A549 (cell line): ENCODE measurements around the gene ESAM. TPM values are rescaled to one million over a fixed set of nuclear protein-coding genes. Genes with fewer than 3 reads are reported as not detected.

Experiments used
- ATAC-seq, 2 experiments: fragments of 200-7000 bp in 1 of 2; fragments of >200 bp in 1 of 2; cut with Nextera tagmentation in 1 of 2; cut with Tn5 transposase in 1 of 2; 3 replicates each; pipeline versions ENCODE4 v1.8.0 to v1.9.1; 2018 to 2020; ENCODE audit warnings: mild to moderate bottlenecking in 1 of 2, moderate library complexity in 1 of 2
- CTCF ChIA-PET: fragments of 300-600 bp; sonication (Branson Sonifier 250); formaldehyde crosslinking; extraction: SDS; loops from one replicate; lab custom pipeline; 2021; ENCODE audit warnings: antibody characterized with exemption, inconsistent platforms; lab: Yijun Ruan, JAX
- POLR2A ChIA-PET: fragments of 350-600 bp; formaldehyde crosslinking; extraction: SDS; loops from one replicate; lab custom pipeline; 2021; ENCODE audit warnings: antibody characterized with exemption, inconsistent platforms; lab: Yijun Ruan, JAX
- DNase-seq, 2 experiments: peaks; one replicate each; pipeline versions ENCODE4 v3.0.0 to v3.0.0-alpha.2; 2011 to 2016; ENCODE audit warnings: low read depth in 1 of 2, low spot score in 1 of 2
- FAIRE-seq: peaks from 2 replicates; lab custom pipeline; 2011; peaks lifted over from hg19 to GRCh38; lab: Jason Lieb, UNC
- H3K27ac ChIP-seq, 2 experiments: fragments of >200 bp; sonication (Bioruptor Twin); formaldehyde crosslinking; 3 replicates each; pipeline ENCODE4 v1.5.1; 2016 to 2017
- H3K4me1 ChIP-seq: fragments of >200 bp; sonication (Bioruptor Twin); formaldehyde crosslinking; 3 replicates; pipeline ENCODE4 v1.6.1; 2016
- H3K4me2 ChIP-seq: fragments of >200 bp; sonication (Bioruptor Twin); formaldehyde crosslinking; 3 replicates; pipeline ENCODE4 v1.6.1; 2016
- H3K4me3 ChIP-seq: fragments of >200 bp; sonication (Bioruptor Twin); formaldehyde crosslinking; 3 replicates; pipeline ENCODE4 v1.5.1; 2016
- H3K9me3 ChIP-seq: fragments of >200 bp; sonication (Bioruptor Twin); formaldehyde crosslinking; 3 replicates; pipeline ENCODE4 v1.6.1; 2016
- CBX8 ChIP-seq: fragments of 200-600 bp; sonication (generic); IDR thresholded peaks from 2 replicates; pipeline ENCODE4 v1.6.1; 2016
- CEBPB ChIP-seq, 2 experiments: fragments of >200 bp in 1 of 2; sonication (Bioruptor Twin) in 1 of 2; formaldehyde crosslinking in 1 of 2; IDR thresholded peaks; 2 replicates each; pipeline ENCODE4 v1.6.1; 2012 to 2016
- E2F6 ChIP-seq: IDR thresholded peaks from 2 replicates; pipeline ENCODE4 v1.6.1; 2012; ENCODE audit warnings: low read depth, borderline replicate concordance
- EHF ChIP-seq: fragments of 250-450 bp; sonication (Bioruptor Pico); IDR thresholded peaks from 2 replicates; pipeline ENCODE4 v1.5.0; 2020; ENCODE audit warnings: mild to moderate bottlenecking
- EHMT2 ChIP-seq: fragments of 200-600 bp; sonication (generic); IDR thresholded peaks from 2 replicates; pipeline ENCODE4 v1.6.1; 2016; ENCODE audit warnings: antibody characterized with exemption, low read depth, mild to moderate bottlenecking, moderate library complexity
- EP300 ChIP-seq, 2 experiments: fragments of >200 bp; sonication (Bioruptor Twin); formaldehyde crosslinking; IDR thresholded peaks; 2 replicates in 1 of 2; 3 replicates in 1 of 2; pipeline ENCODE4 v1.6.1; 2016 to 2017
- ESRRA ChIP-seq: fragments of 150-350 bp; IDR thresholded peaks from 2 replicates; pipeline ENCODE4 v1.6.1; 2014; ENCODE audit warnings: mild to moderate bottlenecking, low read length, borderline replicate concordance
- HDAC2 ChIP-seq: fragments of 200-600 bp; sonication (generic); IDR thresholded peaks from 2 replicates; pipeline ENCODE4 v1.6.1; 2016
- HES2 ChIP-seq: fragments of >200 bp; sonication (Bioruptor Twin); formaldehyde crosslinking; IDR thresholded peaks from 2 replicates; pipeline ENCODE4 v1.6.1; 2016
- HOXA7 ChIP-seq: fragments of 250-450 bp; sonication (Bioruptor Pico); IDR thresholded peaks from 2 replicates; pipeline ENCODE4 v1.5.0; 2020; ENCODE audit warnings: mild to moderate bottlenecking, moderate library complexity
- HOXB5 ChIP-seq: fragments of 250-450 bp; sonication (Bioruptor Pico); IDR thresholded peaks from 2 replicates; pipeline ENCODE4 v1.5.0; 2020; ENCODE audit warnings: mild to moderate bottlenecking, moderate library complexity
- KDM5A ChIP-seq: fragments of 200-600 bp; sonication (generic); IDR thresholded peaks from 2 replicates; pipeline ENCODE4 v1.6.1; 2016; ENCODE audit warnings: antibody characterized with exemption, mild to moderate bottlenecking
- MAFK ChIP-seq: fragments of 450-650 bp; IDR thresholded peaks from 2 replicates; pipeline ENCODE4 v1.6.1; 2014; ENCODE audit not compliant: partially characterized antibody
- MAX ChIP-seq: IDR thresholded peaks from 2 replicates; pipeline ENCODE4 v1.6.1; 2012
- MAZ ChIP-seq: fragments of 150-350 bp; IDR thresholded peaks from 2 replicates; pipeline ENCODE4 v1.6.1; 2014; ENCODE audit warnings: antibody characterized with exemption, low read depth, low read length, borderline replicate concordance
- MYC ChIP-seq: IDR thresholded peaks from 2 replicates; pipeline ENCODE4 v1.6.1; 2012; ENCODE audit warnings: mild to moderate bottlenecking, inconsistent platforms, low read length, improper control_type of control experiment, borderline replicate concordance
- NR3C1 ChIP-seq: fragments of >200 bp; sonication (Bioruptor Twin); formaldehyde crosslinking; IDR thresholded peaks from 3 replicates; pipeline ENCODE4 v1.6.1; 2017
- POLR2A ChIP-seq: IDR thresholded peaks from 2 replicates; pipeline ENCODE4 v1.6.1; 2012; ENCODE audit warnings: mild to moderate bottlenecking, low read length
- RAD21 ChIP-seq, 2 experiments: fragments of >200 bp in 1 of 2; sonication (Bioruptor Twin) in 1 of 2; formaldehyde crosslinking in 1 of 2; IDR thresholded peaks in 1 of 2; conservative IDR thresholded peaks in 1 of 2; 2 replicates in 1 of 2; 3 replicates in 1 of 2; pipeline ENCODE4 v1.6.1; 2012 to 2018; ENCODE audit warnings: inconsistent platforms in 1 of 2
- RCOR1 ChIP-seq: fragments of 150-350 bp; IDR thresholded peaks from 2 replicates; pipeline ENCODE4 v1.6.1; 2014; ENCODE audit warnings: antibody characterized with exemption, low read length, low read depth
- REST ChIP-seq: fragments of 200-600 bp; sonication (generic); IDR thresholded peaks from 2 replicates; pipeline ENCODE4 v1.6.1; 2016; ENCODE audit warnings: antibody characterized with exemption, mild to moderate bottlenecking, moderate library complexity
- RFX5 ChIP-seq: fragments of 450-650 bp; IDR thresholded peaks from 2 replicates; pipeline ENCODE4 v1.7.1; 2014; ENCODE audit warnings: antibody characterized with exemption, mild to moderate bottlenecking, moderate library complexity
- RNF2 ChIP-seq: fragments of 200-600 bp; sonication (generic); IDR thresholded peaks from 2 replicates; pipeline ENCODE4 v1.6.1; 2016; ENCODE audit warnings: low read depth, mild to moderate bottlenecking, antibody characterized with exemption, moderate library complexity, borderline replicate concordance
- SREBF2 ChIP-seq: fragments of 450-650 bp; IDR thresholded peaks from 2 replicates; pipeline ENCODE4 v1.6.1; 2014; ENCODE audit warnings: mild to moderate bottlenecking, moderate library complexity
- TFCP2L1 ChIP-seq: fragments of 250-450 bp; sonication (Bioruptor Pico); IDR thresholded peaks from 2 replicates; pipeline ENCODE4 v1.5.0; 2021; ENCODE audit warnings: mild to moderate bottlenecking
- USF2 ChIP-seq: fragments of 450-650 bp; IDR thresholded peaks from 2 replicates; pipeline ENCODE4 v1.6.1; 2014; ENCODE audit warnings: antibody characterized with exemption
- ZFP36 ChIP-seq: fragments of 450-650 bp; IDR thresholded peaks from 2 replicates; pipeline ENCODE4 v1.6.1; 2014; ENCODE audit warnings: borderline replicate concordance; ENCODE audit not compliant: partially characterized antibody
- WGBS: methylation state at CpG from one replicate; pipeline ENCODE4 v1.1.6; 2017; ENCODE audit errors: missing lambda C conversion rate; 5-methylcytosine and 5-hydroxymethylcytosine counted together
- polyA plus RNA-seq, 4 experiments: library from polyadenylated mRNA; depleted of rRNA in 3 of 4; stranded (reverse); fragments of >200 nt; fragmentation: RNase III in 1 of 4; extraction: RNeasy Plus Mini Kit Qiagen cat#74134 plus additional on column Dnase treatment in 1 of 4; gene quantifications; 2 replicates in 3 of 4; 3 replicates in 1 of 4; pipeline ENCODE4 v1.2.3, GENCODE V29; 2011 to 2017

ESAM gene
- polyA plus RNA-seq, 2 of the 4 experiments (the other 2 are of a cell fraction): 6.2 to 11.7 TPM

GRCh38 chr11:124758355-124759265, 3.5 kb downstream of the ESAM start (continued):
- TF ChIP-seq REST: no peak
- TF ChIP-seq POLR2A: no peak
- TF ChIP-seq MAZ: no peak
- no peak for TF ChIP-seq NR3C1
- TF ChIP-seq MAX: peak; percentile 31
- no peak for TF ChIP-seq RNF2
- TF ChIP-seq RAD21 (conservative IDR thresholded peaks at IDR 0.05 in 1 of 2, IDR thresholded peaks at IDR 0.05 in 1 of 2): peak; percentile 50 to 53; a peak in 4 of 5 replicates
- TF ChIP-seq KDM5A: no peak

- CTCF ChIA-PET: interaction anchor here (1.1 to 4.7 kb wide), 8 partner anchors 10 to 113 kb away, joined by 3 to 38 read pairs (median 6); no protein-coding TSS in a partner anchor
Observed at GRCh38 chr11:124757320-124757719, 4.8 kb downstream of the ESAM start.

GRCh38 chr11:124756753-124757227, 5.3 kb downstream of the ESAM start:
- no peaks in the 10 kb centered on the region for H3K9me3 ChIP-seq
- WGBS: 86% methylated on average over 6 of the region's 6 CpGs
- H3K27ac ChIP-seq: no peak overlapping the region
- peaks cover 15% of the 10 kb centered on the region for H3K4me1 ChIP-seq
- DNase-seq: no peak
- H3K4me2 ChIP-seq: no peak overlapping the region
- ATAC-seq: no peak
- ChIA-PET POLR2A (no interaction called here), CTCF (interaction anchor here (1.1 to 4.7 kb wide), 7 partner anchors 10 to 112 kb away, joined by 3 to 38 read pairs (median 5); no protein-coding TSS in a partner anchor)
- no peak for FAIRE-seq
- no peak overlapping the region for H3K4me3 ChIP-seq
- TF ChIP-seq HDAC2: no peak
- no peak for TF ChIP-seq HOXB5 (CRISPR knock-in tag)
- no peak for TF ChIP-seq USF2
- no peak for TF ChIP-seq ZFP36
- no peak for TF ChIP-seq CEBPB (IDR thresholded peaks at IDR 0.05)
- no peak for TF ChIP-seq EHMT2
- no peak for TF ChIP-seq ESRRA
- no peak for TF ChIP-seq RCOR1
- no peak for TF ChIP-seq RFX5
- TF ChIP-seq SREBF2: no peak
- TF ChIP-seq EP300 (IDR thresholded peaks at IDR 0.05): no peak
- no peak for TF ChIP-seq MYC
- no peak for TF ChIP-seq E2F6

More at GRCh38 chr11:124757320-124757719, 4.8 kb downstream of the ESAM start:
- no peak overlapping the region for H3K4me2 ChIP-seq
- peaks cover 16% of the 10 kb centered on the region for H3K4me1 ChIP-seq
- ATAC-seq (no peak), FAIRE-seq (no peak), DNase-seq (no peak)
- no peaks in the 10 kb centered on the region for H3K9me3 ChIP-seq
- TF ChIP-seq RCOR1 (no peak), MAX (no peak), CBX8 (no peak), HOXA7 (no peak), ESRRA (no peak), EHF (CRISPR knock-in tag) (no peak), RFX5 (no peak), E2F6 (no peak), TFCP2L1 (no peak), HES2 (no peak), KDM5A (no peak), MAFK (no peak), EP300 (IDR thresholded peaks at IDR 0.05) (no peak)
- H3K27ac ChIP-seq: no peak overlapping the region
- POLR2A ChIA-PET: no interaction called here
- 96% methylated on average over 3 of the region's 3 CpGs for WGBS
- no peak overlapping the region for H3K4me3 ChIP-seq
